HG02678 (cell line): Measurements from ENCODE around the gene RGS7.
"Not testable (repeated sequence)": the region's sequence is repeated elsewhere in the genome, so short reads cannot be mapped to it uniquely, and the experiment has no call there.

Experiments used
- ATAC-seq: cut with Tn5 transposase; IDR thresholded peaks from one replicate; pipeline ENCODE4 v1.9.1; 2021; ENCODE audit warnings: mild to moderate bottlenecking, moderate library complexity; ENCODE audit not compliant: unreplicated experiment

RGS7 gene

DNA sequence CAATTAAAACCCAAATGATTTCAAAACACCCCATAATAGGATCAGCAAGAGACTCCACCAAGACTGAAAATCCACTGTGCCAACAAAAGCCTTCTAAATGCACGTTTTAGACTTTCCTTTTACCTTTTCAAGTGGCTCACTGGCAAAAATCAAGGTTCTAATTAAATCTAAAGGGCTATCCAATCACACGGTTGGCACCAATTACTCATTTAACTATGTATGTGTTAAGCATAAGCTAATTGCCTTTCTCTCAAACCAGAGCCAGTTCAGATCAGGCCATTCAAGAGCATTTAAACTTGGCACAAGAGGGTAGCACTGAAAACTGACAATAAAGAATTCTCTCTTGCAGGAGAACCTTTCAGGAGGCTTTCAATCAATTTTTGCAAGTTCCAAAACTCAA is 139.5 kb downstream of the RGS7 start:
- ATAC-seq: no peak

- no peak for ATAC-seq
Measured at GRCh38 chr1:241215683-241216082, 141.3 kb downstream of the RGS7 start.

GRCh38 chr1:241215203-241215602 is 141.8 kb downstream of the RGS7 start:
- no peak for ATAC-seq

GRCh38 chr1:241213139-241213538 is 143.9 kb downstream of the RGS7 start:
- ATAC-seq: no peak

DNA sequence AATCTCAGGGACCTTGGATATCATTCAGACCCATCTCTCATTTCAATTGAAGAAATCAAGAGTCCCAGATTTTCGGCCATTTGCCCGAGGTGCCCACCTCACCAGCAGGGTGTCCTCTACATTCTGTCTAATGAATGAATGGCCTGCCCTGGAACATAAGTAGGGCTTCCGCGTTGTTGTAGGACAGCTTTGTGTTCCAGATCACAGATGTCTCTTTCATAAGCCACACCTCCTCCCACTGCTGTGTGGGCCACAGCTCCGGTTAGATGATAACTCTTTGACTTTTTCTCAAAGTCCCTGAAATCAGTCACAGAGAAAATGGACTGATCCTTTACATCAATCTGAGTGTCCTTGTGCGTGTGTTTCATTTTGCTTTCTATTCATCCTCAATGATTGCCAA is 144.4 kb downstream of the RGS7 start:
- no peak for ATAC-seq

- ATAC-seq: no peak
Measured at GRCh38 chr1:241208910-241209379, 148.1 kb downstream of the RGS7 start.

- ATAC-seq: no peak
Measured at GRCh38 chr1:241203817-241204216, 153.2 kb downstream of the RGS7 start.

- no peak for ATAC-seq
Measured at GRCh38 chr1:241202401-241202800, 154.6 kb downstream of the RGS7 start.

GRCh38 chr1:241186716-241187115 is 170.3 kb downstream of the RGS7 start:
- no peak for ATAC-seq

DNA sequence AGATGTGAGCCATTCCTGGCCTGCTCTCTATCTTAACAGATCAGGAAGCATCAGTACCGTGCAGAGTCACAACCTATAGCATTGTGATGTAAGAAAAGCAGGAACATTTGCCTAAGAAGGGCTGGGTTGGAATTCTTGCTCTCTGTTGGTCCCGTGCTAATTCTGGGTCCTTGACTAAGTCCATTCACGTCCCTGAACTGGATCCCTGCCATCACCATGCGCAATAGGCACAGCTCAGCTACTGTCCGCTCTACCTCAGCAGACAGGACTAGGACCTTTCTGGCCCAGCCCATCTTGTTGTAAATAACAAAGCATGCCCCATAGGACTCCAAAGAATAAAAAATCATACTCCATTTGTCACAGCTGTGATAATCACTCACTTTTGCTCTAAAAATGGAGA is 175.0 kb downstream of the RGS7 start:
- no peak for ATAC-seq

GRCh38 chr1:241181471-241181870 is 175.5 kb downstream of the RGS7 start:
- ATAC-seq: no peak

DNA sequence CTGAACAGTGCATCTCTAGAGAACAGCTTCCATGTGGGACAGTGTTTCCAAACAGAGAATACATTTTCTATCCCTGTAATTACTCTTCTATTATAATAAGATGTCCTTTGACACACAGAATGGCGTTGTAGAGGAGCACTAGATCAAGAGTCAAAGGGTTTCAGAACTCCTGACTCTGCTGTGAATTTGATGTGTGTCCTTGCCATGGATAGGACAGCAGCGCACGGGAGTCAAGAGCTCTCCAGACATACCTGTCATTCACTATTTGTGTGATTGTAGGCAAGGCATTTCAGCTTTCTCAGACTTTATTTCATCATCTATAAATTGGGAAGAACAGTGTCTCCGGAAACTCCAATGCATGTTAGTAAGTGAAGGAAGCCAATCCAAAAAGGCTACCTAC is 176.4 kb downstream of the RGS7 start:
- no peak for ATAC-seq

GRCh38 chr1:241177660-241178059 is 179.3 kb downstream of the RGS7 start:
- no peak for ATAC-seq

GRCh38 chr1:241172486-241172885 is 184.5 kb downstream of the RGS7 start:
- ATAC-seq: no peak

- no peak for ATAC-seq
Measured at GRCh38 chr1:241171991-241172390, 185.0 kb downstream of the RGS7 start.

- no peak for ATAC-seq
Measured at GRCh38 chr1:241167121-241167630, 189.8 kb downstream of the RGS7 start.

GRCh38 chr1:241166625-241167024 is 190.4 kb downstream of the RGS7 start:
- ATAC-seq: no peak

DNA sequence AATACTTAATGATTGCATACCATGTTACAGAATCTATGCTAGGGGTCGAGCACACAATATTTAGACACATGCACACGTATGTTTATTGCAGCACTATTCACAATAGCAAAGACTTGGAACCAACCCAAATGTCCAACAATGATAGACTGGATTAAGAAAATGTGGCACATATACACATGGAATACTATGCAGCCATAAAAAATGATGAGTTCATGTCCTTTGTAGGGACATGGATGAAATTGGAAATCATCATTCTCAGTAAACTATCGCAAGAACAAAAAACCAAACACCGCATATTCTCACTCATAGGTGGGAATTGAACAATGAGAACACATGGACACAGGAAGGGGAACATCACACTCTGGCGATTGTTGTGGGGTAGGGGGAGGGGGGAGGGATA is 191.7 kb downstream of the RGS7 start:
- ATAC-seq: not testable (repeated sequence)

DNA sequence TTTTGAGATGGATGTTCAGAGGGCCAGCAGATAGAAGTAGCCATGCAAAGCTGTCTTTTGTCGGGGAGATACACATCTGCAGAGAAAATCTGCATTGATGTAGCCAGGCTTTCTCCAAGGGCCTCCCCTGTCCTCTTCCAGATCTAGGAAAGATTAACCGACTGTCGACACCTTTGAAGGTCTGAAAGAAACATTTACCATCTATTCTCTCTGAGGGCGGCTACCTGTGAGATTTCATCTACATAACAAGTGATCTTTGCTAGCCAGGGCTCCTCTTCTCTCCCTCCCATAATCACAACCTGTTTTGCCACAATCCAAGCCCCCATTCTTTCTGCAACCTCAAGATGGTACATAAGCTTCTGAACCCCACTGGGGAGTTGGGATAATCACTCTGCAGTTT is 193.6 kb downstream of the RGS7 start:
- no peak for ATAC-seq

- no peak for ATAC-seq
Measured at GRCh38 chr1:241161188-241161689, 195.8 kb downstream of the RGS7 start.

- ATAC-seq: no peak
Measured at GRCh38 chr1:241157435-241157834, 199.6 kb downstream of the RGS7 start.

DNA sequence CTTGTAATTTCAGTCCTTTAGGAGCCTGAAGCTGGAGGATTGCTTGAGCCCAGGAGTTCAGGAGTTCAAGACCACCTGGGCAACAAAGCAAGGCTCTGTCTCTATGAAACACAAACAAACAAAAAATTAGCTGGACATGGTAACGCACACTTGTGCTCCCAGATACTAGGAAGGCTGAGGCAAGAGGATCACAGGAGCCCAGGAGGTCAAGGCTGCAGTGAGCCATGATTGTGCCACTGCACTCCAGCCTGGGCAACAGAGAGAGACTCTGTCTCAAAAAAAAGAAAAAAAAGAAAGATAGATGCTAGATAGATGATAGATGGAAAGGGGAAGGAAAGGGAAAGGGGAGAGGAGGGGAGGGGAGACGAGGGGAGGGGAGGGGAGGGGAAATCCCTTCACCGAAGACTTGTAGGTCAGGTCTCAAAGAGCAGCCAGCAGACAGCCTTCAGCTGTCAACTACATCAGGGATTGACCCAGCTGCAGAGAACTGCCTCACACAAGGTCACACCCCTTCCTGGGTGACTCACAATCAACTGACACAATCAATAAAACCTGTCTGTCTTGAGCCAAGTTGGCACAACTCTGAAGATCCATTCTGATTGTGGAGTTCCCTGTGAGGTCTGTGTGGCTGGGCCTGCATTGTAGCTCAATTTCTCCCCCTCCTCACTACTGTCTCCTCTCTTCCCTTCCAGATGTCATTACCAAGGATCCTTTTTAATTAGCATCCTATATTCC is 200.6 kb downstream of the RGS7 start:
- ATAC-seq: no peak

DNA sequence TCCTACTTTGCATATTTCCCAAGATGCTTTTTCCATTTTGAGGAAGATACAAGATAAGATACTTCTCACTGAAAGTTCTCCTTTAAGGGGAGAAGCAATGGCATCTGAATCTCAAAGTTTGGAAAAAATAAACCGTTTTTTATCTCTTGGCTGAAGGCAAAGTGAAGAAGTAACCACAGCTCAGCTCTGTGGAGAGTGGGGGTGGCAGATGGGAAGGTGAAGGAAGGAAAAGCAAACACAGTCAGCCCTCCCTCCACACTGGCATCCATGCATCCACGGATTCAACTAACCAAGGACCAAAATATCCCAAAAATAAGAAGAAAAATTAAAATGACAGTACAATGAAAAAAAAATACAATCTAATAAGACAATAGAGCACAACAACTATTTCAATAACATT is 211.1 kb downstream of the RGS7 start:
- ATAC-seq: no peak
